ENCODE results near the gene CLMP.

CLMP gene

GRCh38 chr11:123190518-123190917 lies 4.5 kb downstream of the CLMP start:
- no peak for DNase-seq (ENCODE audit: low spot score)

GRCh38 chr11:123188508-123189165 lies 6.4 kb downstream of the CLMP start:
- DNase-seq (ENCODE audit: low spot score), result peak; percentile 16

DNA sequence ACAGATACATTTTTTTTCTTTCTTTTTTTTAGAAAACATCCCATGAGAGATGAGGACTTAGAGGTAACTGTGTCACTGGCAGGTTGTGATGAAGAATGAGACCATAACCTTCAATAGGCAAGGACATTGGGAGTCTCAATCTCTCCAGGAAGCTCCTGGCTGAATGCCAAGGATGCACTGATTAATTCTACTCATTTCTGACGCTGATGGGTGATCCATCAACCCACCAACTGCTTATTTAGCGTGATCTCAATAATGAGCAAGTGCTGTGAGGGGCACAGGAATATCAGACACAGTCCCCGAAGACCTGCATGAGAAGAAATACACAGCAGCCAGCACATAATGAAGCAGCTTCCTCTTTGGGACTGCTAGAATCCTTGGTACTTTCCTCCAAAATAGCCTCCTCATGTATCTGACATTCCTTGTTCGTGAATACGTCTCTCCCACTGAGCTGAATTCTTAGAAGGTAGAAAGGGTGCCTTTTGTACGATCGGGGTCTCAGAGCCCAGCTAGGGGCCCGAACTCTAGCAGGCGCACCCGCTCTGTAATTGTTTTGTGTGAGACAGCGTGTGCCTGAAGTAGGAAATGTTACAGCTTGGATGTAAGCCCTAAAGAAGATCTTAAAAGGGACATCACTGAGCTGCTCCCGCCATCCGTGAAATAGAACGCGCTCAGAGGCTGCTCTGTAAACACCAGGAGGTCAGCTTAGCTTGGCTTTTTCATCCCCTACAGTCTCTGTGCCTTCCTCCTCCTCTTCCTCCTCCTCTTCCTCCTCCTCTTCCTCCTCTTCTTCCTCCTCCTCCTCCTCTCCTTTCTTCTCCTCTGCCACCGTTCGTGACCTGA lies 7.2 kb downstream of the CLMP start:
- DNase-seq (ENCODE audit: low spot score), result no peak

GRCh38 chr11:123187248-123187647 lies 7.8 kb downstream of the CLMP start:
- no peak for DNase-seq (ENCODE audit: low spot score)

- DNase-seq (ENCODE audit: low spot score), result no peak
These were observed 8.8 kb downstream of the CLMP start for GRCh38 chr11:123186286-123186685.

DNA sequence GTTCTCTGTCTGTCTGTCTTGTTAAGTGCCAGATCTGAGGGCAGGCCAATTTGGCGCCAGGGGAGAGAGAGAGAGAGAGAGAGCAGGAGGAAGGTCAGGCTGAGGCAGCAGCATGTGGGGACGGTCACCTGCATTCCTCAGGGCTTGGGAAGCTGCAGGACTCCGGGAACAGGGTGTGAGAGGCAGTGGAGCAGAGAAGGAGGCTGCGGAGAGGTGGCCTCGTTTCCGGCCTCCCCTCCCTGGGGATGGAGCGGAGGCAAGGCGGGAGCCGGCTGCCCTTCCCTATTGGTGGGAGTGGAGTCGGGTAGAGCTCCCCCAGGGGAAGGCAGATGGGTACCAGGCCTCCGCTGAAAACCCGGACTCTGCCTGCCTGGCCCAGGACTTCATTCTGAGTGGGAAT lies 9.7 kb downstream of the CLMP start:
- no peak for DNase-seq (ENCODE audit: low spot score)

DNA sequence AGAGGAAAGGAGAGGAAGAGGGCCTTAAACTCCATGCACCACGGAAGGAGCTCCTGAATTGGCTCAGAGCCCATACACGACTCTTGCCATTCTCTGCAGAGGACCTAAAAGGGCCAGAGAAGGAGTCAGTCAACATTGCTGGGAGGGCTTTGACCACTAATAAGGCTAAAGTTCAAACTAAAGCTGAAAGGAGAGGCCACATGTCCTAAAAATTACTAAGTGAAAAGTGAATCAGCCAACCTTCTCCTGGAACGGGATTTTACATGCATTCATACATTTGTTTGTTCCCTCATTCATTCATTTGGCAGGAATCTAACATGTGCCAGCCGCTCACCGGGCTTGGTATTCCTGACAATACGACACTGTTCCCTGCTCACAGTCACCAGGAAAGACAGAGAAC lies 10.5 kb downstream of the CLMP start:
- DNase-seq (ENCODE audit: low spot score), result no peak

GRCh38 chr11:123183391-123184099 lies 11.5 kb downstream of the CLMP start:
- peak; percentile 10 for DNase-seq (ENCODE audit: low spot score)

- DNase-seq (ENCODE audit: low spot score), result no peak
These were observed 13.1 kb downstream of the CLMP start for GRCh38 chr11:123181767-123182500.

- no peak for DNase-seq (ENCODE audit: low spot score)
These were observed 14.0 kb downstream of the CLMP start for GRCh38 chr11:123181075-123181474.

- DNase-seq (ENCODE audit: low spot score), result no peak
These were observed 14.5 kb downstream of the CLMP start for GRCh38 chr11:123180574-123180973.

GRCh38 chr11:123180166-123180565 lies 14.9 kb downstream of the CLMP start:
- no peak for DNase-seq (ENCODE audit: low spot score)

DNA sequence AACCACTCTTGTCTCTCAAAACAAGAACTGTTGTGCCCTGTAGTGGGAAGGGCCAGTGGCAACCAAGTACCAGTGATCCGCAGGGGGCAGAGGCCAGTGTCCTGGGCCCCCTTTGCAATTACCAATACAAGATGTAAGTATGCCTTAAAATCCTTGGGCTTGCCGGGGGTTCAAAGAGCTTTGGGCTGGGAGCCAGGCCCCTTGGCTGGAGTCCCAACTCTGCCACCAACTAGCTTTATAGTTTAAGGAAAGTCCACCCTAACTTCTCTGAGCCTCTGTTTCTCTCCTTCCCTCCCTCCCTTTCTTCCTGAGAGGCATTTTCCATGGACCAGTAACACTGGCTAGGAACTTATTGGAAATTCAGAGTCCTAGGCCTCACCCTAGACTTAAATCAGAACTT lies 15.5 kb downstream of the CLMP start:
- no peak for DNase-seq (ENCODE audit: low spot score)

GRCh38 chr11:123178186-123178585 lies 16.9 kb downstream of the CLMP start:
- no peak for DNase-seq (ENCODE audit: low spot score)

DNA sequence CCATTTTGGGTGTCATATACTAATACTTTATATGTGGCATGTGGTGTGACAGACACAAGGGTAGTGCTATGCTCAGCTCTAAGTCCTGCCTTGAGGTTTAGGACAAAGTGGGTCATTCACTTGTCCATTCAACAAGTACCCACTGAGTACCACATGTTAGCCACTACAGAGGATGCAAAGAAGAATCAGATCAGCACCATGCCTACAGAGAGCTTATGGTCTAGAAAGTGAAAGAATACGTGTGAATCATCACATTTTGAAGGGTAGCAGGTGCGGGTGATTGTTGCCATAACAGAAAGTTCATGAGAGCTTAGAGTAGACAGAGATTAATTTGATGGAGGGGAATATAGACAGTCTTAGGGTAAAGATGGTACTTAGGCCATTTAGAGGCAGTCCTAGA lies 18.3 kb downstream of the CLMP start:
- no peak for DNase-seq (ENCODE audit: low spot score)

DNA sequence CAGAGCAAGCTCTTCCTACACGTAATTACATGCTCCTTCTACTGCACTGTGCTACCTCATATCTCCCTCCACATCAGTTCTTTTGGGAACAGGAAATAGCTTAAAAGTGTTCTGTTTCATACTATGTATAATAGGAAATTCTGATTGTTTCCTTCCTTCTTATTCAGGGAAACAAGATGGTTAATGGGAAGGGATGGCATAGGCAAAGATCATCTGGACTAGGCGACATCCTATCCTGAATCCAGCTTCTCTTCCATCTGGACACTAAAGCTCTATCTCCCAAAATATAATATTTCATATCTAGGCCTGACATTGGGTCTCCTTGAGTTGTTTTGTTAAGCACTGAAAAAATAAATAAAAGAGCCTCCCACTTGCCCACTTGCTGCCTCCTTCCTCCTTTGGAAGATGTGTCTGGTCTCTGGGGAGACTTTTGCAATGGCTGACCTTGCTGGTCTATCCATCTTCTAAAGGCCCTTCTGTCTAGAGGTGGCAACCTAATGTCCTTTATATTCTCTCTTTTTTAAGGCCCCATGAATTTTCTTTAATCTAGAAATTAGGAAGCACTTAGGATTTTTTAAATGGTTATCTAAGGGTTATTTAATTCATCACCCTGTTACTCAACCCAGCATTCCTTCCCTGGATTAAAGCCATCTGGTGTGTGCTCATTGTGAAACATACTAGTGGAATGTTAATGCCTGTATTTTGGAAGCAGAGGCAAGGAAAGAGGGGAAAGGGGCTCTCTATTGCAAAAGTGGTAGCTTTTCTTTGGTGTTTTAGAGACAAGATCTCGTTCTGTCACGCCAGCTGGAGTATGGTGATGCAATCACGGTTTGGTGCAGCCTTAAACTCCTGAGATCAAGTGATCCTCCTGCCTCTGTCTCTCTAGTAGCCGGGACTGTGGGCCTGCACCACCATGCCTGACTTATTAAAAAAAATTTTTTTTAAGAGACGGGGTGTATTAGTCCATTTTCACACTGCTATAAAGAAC lies 20.6 kb downstream of the CLMP start:
- DNase-seq (ENCODE audit: low spot score), result no peak

DNA sequence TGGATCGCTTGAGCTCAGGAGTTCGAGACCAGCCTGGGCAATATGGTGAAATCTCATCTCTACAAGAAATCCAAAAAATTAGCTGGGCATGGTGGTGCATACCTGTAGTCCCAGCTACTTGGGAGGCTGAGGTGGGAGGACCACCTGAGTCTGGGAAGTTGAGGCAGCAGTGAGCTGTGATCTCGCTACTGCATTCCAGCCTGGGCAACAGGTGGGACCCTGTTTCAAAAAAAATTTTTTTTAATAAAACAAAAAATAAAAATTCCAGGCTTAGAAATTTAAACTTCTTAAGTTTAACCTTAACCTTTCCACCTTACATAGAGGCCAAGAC lies 21.2 kb downstream of the CLMP start:
- DNase-seq (ENCODE audit: low spot score), result no peak

DNA sequence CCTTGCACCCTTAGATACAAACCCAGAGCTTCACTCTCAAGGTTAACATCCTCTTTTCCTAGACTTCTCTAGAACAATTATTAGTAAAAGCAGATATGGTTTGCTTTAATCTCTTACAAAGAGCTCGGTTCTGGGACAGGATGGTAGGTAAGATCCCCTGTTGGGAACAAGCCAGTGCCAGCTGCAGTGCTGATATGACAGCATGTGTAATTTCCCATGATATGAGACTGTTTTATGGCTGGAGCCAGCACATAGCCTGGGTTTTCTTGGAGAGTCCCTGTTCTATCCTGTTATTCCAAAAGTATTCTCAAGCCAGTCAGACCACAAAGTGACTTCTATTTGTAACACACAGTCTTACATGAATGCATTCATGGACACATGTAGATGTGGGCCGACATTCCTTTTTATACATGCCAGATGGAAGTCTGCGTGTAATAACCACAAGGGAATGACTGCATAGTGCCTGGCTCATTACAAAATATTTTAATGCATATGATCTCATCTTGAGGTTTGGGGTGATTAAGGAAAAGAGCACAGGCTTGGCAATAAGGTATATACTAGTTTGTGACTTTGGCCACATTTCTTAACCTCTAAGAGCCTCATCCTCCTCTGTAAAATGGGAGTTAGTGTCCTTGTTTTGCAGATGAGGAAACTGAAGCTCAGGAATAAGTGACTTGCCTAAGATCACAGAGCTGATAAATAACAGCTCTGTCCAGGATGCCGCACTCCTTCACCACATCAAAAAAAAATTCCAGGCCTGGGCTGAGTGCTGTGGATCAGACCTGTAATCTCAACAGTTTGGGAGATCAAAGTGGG lies 21.8 kb downstream of the CLMP start:
- peak; percentile 83 for DNase-seq (ENCODE audit: low spot score)

GRCh38 chr11:123170929-123171328 lies 24.1 kb downstream of the CLMP start:
- DNase-seq (ENCODE audit: low spot score), result no peak

- no peak for DNase-seq (ENCODE audit: low spot score)
These were observed 25.2 kb downstream of the CLMP start for GRCh38 chr11:123169821-123170220.
